Panc1 (cell line): ENCODE data around the gene TOGARAM2. TPM values are rescaled to one million over a fixed set of nuclear protein-coding genes. Genes with fewer than 3 reads are reported as not detected.

Source experiments
- ATAC-seq: fragments of 200-7000 bp; cut with Tn5 transposase; 2 replicates; pipeline ENCODE4 v1.9.1; 2020; ENCODE audit warnings: mild to moderate bottlenecking, moderate library complexity
- BruUV-seq: library from RNA; stranded (reverse); fragments of 400-500 nt; replicated peaks from 2 replicates; lab custom pipeline; 2021; lab: Mats Ljungman, UMichigan
- CTCF ChIA-PET: fragments of 300-600 bp; sonication (Branson Sonifier 250); formaldehyde crosslinking; loops from one replicate; lab custom pipeline; 2022; ENCODE audit warnings: antibody characterized with exemption; lab: Charles Lee
- POLR2A ChIA-PET: fragments of 300-600 bp; sonication (Branson Sonifier 250); formaldehyde crosslinking; loops from one replicate; lab custom pipeline; 2022; ENCODE audit warnings: antibody characterized with exemption; lab: Charles Lee
- DNase-seq: peaks from one replicate; pipeline ENCODE4 v3.0.0-alpha.2; 2010; ENCODE audit warnings: low read depth, low spot score
- H3K27ac ChIP-seq: 2 replicates; pipeline ENCODE4 v1.5.1; 2011; ENCODE audit warnings: mild to moderate bottlenecking, low read length, inconsistent platforms
- H3K27me3 ChIP-seq: fragments of 200-500 bp; sonication (Bioruptor generic); 2 replicates; pipeline ENCODE4 v1.6.0; 2014; ENCODE audit warnings: low read length, inconsistent platforms; ENCODE audit not compliant: control insufficient read depth, insufficient read depth
- H3K36me3 ChIP-seq: fragments of 200-500 bp; sonication (Bioruptor generic); 2 replicates; pipeline ENCODE4 v1.5.1; 2014; ENCODE audit warnings: inconsistent platforms, mild to moderate bottlenecking, low read length, moderate library complexity; ENCODE audit not compliant: control insufficient read depth, insufficient read depth
- H3K4me1 ChIP-seq: 2 replicates; pipeline ENCODE4 v1.5.1; 2011; ENCODE audit warnings: inconsistent platforms, mild to moderate bottlenecking, low read length, moderate library complexity; ENCODE audit not compliant: control insufficient read depth, insufficient read depth
- H3K4me3 ChIP-seq, 2 experiments: 2 replicates each; pipeline ENCODE4 v1.5.1; 2011 to 2012; ENCODE audit warnings: low read depth in 2 of 2, low read length in 2 of 2, mild to moderate bottlenecking in 2 of 2, inconsistent platforms in 1 of 2, moderate library complexity in 1 of 2
- H3K9me3 ChIP-seq: fragments of 200-500 bp; sonication (Bioruptor generic); 2 replicates; pipeline ENCODE4 v1.5.1; 2014; ENCODE audit warnings: low read depth, mild to moderate bottlenecking, inconsistent platforms, low read length, moderate library complexity; ENCODE audit not compliant: control insufficient read depth, insufficient read depth
- CTCF ChIP-seq: fragments of 450-650 bp; IDR thresholded peaks from 2 replicates; pipeline ENCODE4 v1.5.1; 2017; ENCODE audit warnings: mild to moderate bottlenecking
- POLR2AphosphoS5 ChIP-seq: IDR thresholded peaks from 2 replicates; pipeline ENCODE4 v1.6.1; 2012; ENCODE audit warnings: mild to moderate bottlenecking, low read depth, low read length, moderate library complexity
- REST ChIP-seq, 2 experiments: IDR thresholded peaks; 2 replicates each; pipeline ENCODE4 v1.6.1; 2011 to 2012; ENCODE audit warnings: low read depth in 2 of 2, control low read depth in 1 of 2, low read length in 1 of 2, mild to moderate bottlenecking in 1 of 2, moderate library complexity in 1 of 2; ENCODE audit not compliant: insufficient read depth in 1 of 2
- SIN3A ChIP-seq: IDR thresholded peaks from 2 replicates; pipeline ENCODE4 v1.6.1; 2012; ENCODE audit warnings: low read depth, mild to moderate bottlenecking, low read length, moderate library complexity, borderline replicate concordance; ENCODE audit not compliant: insufficient read depth
- TCF7L2 ChIP-seq: IDR thresholded peaks from 2 replicates; pipeline ENCODE4 v1.6.1; 2011; ENCODE audit warnings: mild to moderate bottlenecking, low read depth, low read length, inconsistent platforms
- in situ Hi-C: cut with HindIII; loops from 2 replicates; pipeline ENCODE4 v1.10.0; 2016; ENCODE audit warnings: low sequenced_read_pairs, low pct_unique_long_range_greater_than_20kb
- intact Hi-C: fragments of 100-400 bp; cut with micrococcal nuclease; formaldehyde crosslinking; loops from one replicate; pipeline ENCODE4 v1.10.0; 2022; ENCODE audit not compliant: unreplicated experiment
- total RNA-seq: library from RNA; stranded (reverse); gene quantifications from one replicate; pipeline ENCODE4 v1.2.1, GENCODE V29; 2021; ENCODE audit not compliant: unreplicated experiment

TOGARAM2 gene
- total RNA-seq, 1 experiment from 2014 or later, result 0.44 TPM

GRCh38 chr2:29014331-29014730, 33.2 kb downstream of the TOGARAM2 start:
- CTCF ChIA-PET, result no interaction called here
- TF ChIP-seq REST (IDR thresholded peaks at IDR 0.05; ENCODE audit: insufficient read depth in 1 of 2, low read depth in 2 of 2, low read length in 1 of 2) (no peak), POLR2AphosphoS5 (no peak), CTCF (no peak), TCF7L2 (no peak), SIN3A (no peak)
- H3K36me3 ChIP-seq, result no peaks in the 10 kb centered on the region
- ATAC-seq, result no peak
- H3K9me3 ChIP-seq, result no peaks in the 10 kb centered on the region
- no peaks in the 10 kb centered on the region for H3K27me3 ChIP-seq
- intact Hi-C loops, result no loop called here
- BruUV-seq, result no TSS peak
- peaks cover 3% of the 10 kb centered on the region; the same call in 1 of the 2 replicates for H3K4me1 ChIP-seq
- DNase-seq, result no peak
- no peak overlapping the region for H3K4me3 ChIP-seq
- in situ Hi-C loops, result no loop called here
- POLR2A ChIA-PET, result no interaction called here
- H3K27ac ChIP-seq, result no peak overlapping the region

GRCh38 chr2:29014811-29015421, 33.8 kb downstream of the TOGARAM2 start:
- DNase-seq (no peak), ATAC-seq (0 out of 2 replicates have a peak, but pooled peaks have one; percentile 46)
- Histone ChIP-seq H3K9me3 (no peaks in the 10 kb centered on the region), H3K27me3 (no peaks in the 10 kb centered on the region), H3K36me3 (no peaks in the 10 kb centered on the region), H3K4me1 (peaks cover 3% of the 10 kb centered on the region; the same call in 1 of the 2 replicates), H3K27ac (no peak overlapping the region), H3K4me3 (no peak overlapping the region)
- intact Hi-C loops (no loop called here), in situ Hi-C loops (no loop called here)
- POLR2A ChIA-PET, result no interaction called here
- TF ChIP-seq POLR2AphosphoS5 (no peak), SIN3A (no peak), REST (IDR thresholded peaks at IDR 0.05; ENCODE audit: insufficient read depth in 1 of 2, low read depth in 2 of 2, low read length in 1 of 2) (no peak), CTCF (no peak), TCF7L2 (no peak)
- BruUV-seq, result no TSS peak
- CTCF ChIA-PET, result no interaction called here
